ENCODE measurements around the gene GMPS. TPM values are rescaled to one million over a fixed set of nuclear protein-coding genes. Genes with fewer than 3 reads are reported as not detected.
"Not testable (repeated sequence)": the region's sequence is repeated elsewhere in the genome, so short reads cannot be mapped to it uniquely, and the experiment has no call there.

The GMPS gene
- total RNA-seq, result 23.4 TPM

GRCh38 chr3:155870133-155870944 is at the start of gene GMPS:
Gene GMPS, plus strand, starts transcription at chr3:155870650. Its CDS starts 221 bp downstream, at chr3:155870871.
- peak; percentile 92 for DNase-seq

- not testable (repeated sequence) for DNase-seq
Observed at GRCh38 chr3:155828490-155829098, 41.9 kb upstream of the GMPS start.

GRCh38 chr3:155835341-155836071 is 34.9 kb upstream of the GMPS start:
- no peak for DNase-seq

- DNase-seq, result no peak
Observed at GRCh38 chr3:155843569-155843968, 26.9 kb upstream of the GMPS start.

- DNase-seq, result no peak
Observed at GRCh38 chr3:155846119-155846518, 24.3 kb upstream of the GMPS start.

GRCh38 chr3:155847993-155848392 is 22.5 kb upstream of the GMPS start:
- DNase-seq, result no peak

- DNase-seq, result not testable (repeated sequence)
Observed at GRCh38 chr3:155849404-155849803, 21.0 kb upstream of the GMPS start.

GRCh38 chr3:155852341-155852740 is 18.1 kb upstream of the GMPS start:
- no peak for DNase-seq

- DNase-seq, result no peak
Observed at GRCh38 chr3:155853214-155854140, 17.0 kb upstream of the GMPS start.

- peak; percentile 99 for DNase-seq
Observed at GRCh38 chr3:155854141-155854940, 16.1 kb upstream of the GMPS start, which contains the start of gene SLC33A1. Gene SLC33A1, minus strand, starts transcription at chr3:155854427. Its CDS starts 430 bp downstream, at chr3:155853997.

GRCh38 chr3:155859859-155860258 is 10.6 kb upstream of the GMPS start:
- no peak for DNase-seq

GRCh38 chr3:155860424-155860823 is 10.0 kb upstream of the GMPS start:
- not testable (repeated sequence) for DNase-seq

- DNase-seq, result no peak
Observed at GRCh38 chr3:155861476-155862183, 8.8 kb upstream of the GMPS start.

GRCh38 chr3:155862290-155862982 is 8.0 kb upstream of the GMPS start:
- not testable (repeated sequence) for DNase-seq

GRCh38 chr3:155863072-155863784 is 7.2 kb upstream of the GMPS start:
- no peak for DNase-seq

- no peak for DNase-seq
Observed at GRCh38 chr3:155869691-155870090, 759 bp upstream of the GMPS start.

- no peak for DNase-seq
Observed at GRCh38 chr3:155870945-155871745, 695 bp downstream of the GMPS start.

GRCh38 chr3:155871746-155872158 is 1.3 kb downstream of the GMPS start:
- no peak for DNase-seq

Measured in skin of body (tissue), 2 donors.